Neural progenitor cell (in vitro differentiated cells): ENCODE results near the gene PBX1. TPM values are rescaled to one million over a fixed set of nuclear protein-coding genes. Genes with fewer than 3 reads are reported as not detected.

Experiments
- DNase-seq: peaks from one replicate; pipeline ENCODE4 v3.0.0-alpha.2; 2016; ENCODE audit warnings: low spot score
- H2AFZ ChIP-seq: fragments of 200-600 bp; sonication (generic); replicated peaks from 2 replicates; pipeline ENCODE4 v1.6.1; 2016; ENCODE audit warnings: antibody characterized with exemption
- H3F3A ChIP-seq: fragments of 200-600 bp; sonication (generic); 2 replicates; pipeline ENCODE4 v1.6.1; 2016; ENCODE audit warnings: antibody characterized with exemption, low read depth
- H3K27ac ChIP-seq: fragments of 200-600 bp; sonication (generic); 2 replicates; pipeline ENCODE4 v1.5.1; 2016; ENCODE audit warnings: mild to moderate bottlenecking
- H3K27me3 ChIP-seq: fragments of 200-600 bp; sonication (generic); 2 replicates; pipeline ENCODE4 v1.6.1; 2016; ENCODE audit warnings: mild to moderate bottlenecking, moderate library complexity
- H3K36me3 ChIP-seq: fragments of 200-600 bp; sonication (generic); 2 replicates; pipeline ENCODE4 v1.5.1; 2016
- H3K4me1 ChIP-seq: fragments of 200-600 bp; sonication (generic); 2 replicates; pipeline ENCODE4 v1.6.1; 2016; ENCODE audit warnings: mixed run types
- H3K4me2 ChIP-seq: fragments of 200-600 bp; sonication (generic); 2 replicates; pipeline ENCODE4 v1.6.1; 2016
- H3K4me3 ChIP-seq: fragments of 200-600 bp; sonication (generic); 2 replicates; pipeline ENCODE4 v1.5.1; 2016
- H3K79me2 ChIP-seq: fragments of 200-600 bp; sonication (generic); 2 replicates; pipeline ENCODE4 v1.6.1; 2016; ENCODE audit warnings: low read depth
- H3K9ac ChIP-seq: fragments of 200-600 bp; sonication (generic); 2 replicates; pipeline ENCODE4 v1.6.1; 2016
- H3K9me3 ChIP-seq: fragments of 200-600 bp; sonication (generic); 2 replicates; pipeline ENCODE4 v1.5.1; 2016; ENCODE audit warnings: low read depth
- H4K20me1 ChIP-seq: fragments of 200-600 bp; sonication (generic); 2 replicates; pipeline ENCODE4 v1.6.1; 2016; ENCODE audit warnings: low read depth
- H3K27ac Mint-ChIP-seq: 3 replicates; pipeline ENCODE4 v1.8.0; 2021; ENCODE audit warnings: mixed read lengths
- H3K27me3 Mint-ChIP-seq: 2 replicates; pipeline ENCODE4 v1.8.0; 2022; ENCODE audit warnings: low read depth, mild to moderate bottlenecking, inconsistent platforms, moderate library complexity, mixed read lengths; ENCODE audit not compliant: insufficient read depth
- H3K36me3 Mint-ChIP-seq: 3 replicates; pipeline ENCODE4 v1.8.0; 2021; ENCODE audit warnings: mixed read lengths
- H3K4me1 Mint-ChIP-seq: 3 replicates; pipeline ENCODE4 v1.8.0; 2021; ENCODE audit warnings: mixed read lengths
- H3K4me3 Mint-ChIP-seq: 3 replicates; pipeline ENCODE4 v1.8.0; 2021; ENCODE audit warnings: mild to moderate bottlenecking, moderate library complexity, mixed read lengths
- H3K9me3 Mint-ChIP-seq: 3 replicates; pipeline ENCODE4 v1.8.0; 2020; ENCODE audit warnings: mixed read lengths
- CTCF ChIP-seq: fragments of 200-600 bp; sonication (generic); IDR thresholded peaks from 2 replicates; pipeline ENCODE4 v1.5.1; 2017; ENCODE audit warnings: antibody characterized with exemption, mild to moderate bottlenecking
- EZH2 ChIP-seq: fragments of 200-600 bp; sonication (generic); IDR thresholded peaks from 2 replicates; pipeline ENCODE4 v1.6.1; 2017; ENCODE audit warnings: antibody characterized with exemption, mild to moderate bottlenecking, moderate library complexity
- EZH2phosphoT487 ChIP-seq: fragments of 200-600 bp; sonication (generic); IDR thresholded peaks from 2 replicates; pipeline ENCODE4 v1.6.1; 2017; ENCODE audit warnings: antibody characterized with exemption
- total RNA-seq: library from RNA; depleted of rRNA; stranded (reverse); fragments of >200 nt; gene quantifications from 2 replicates; pipeline ENCODE4 v1.2.3, GENCODE V29; 2015; ENCODE audit warnings: low replicate concordance

The PBX1 gene
- total RNA-seq, 1 donor from 2014 or later: 91.1 TPM

GRCh38 chr1:164780111-164780812 lies 221.3 kb downstream of the PBX1 start:
- peaks cover 74% of the 10 kb centered on the region for H4K20me1 ChIP-seq
- no peaks in the 10 kb centered on the region for H3K9me3 ChIP-seq
- Mint-ChIP-seq H3K27ac (peak overlapping the region; percentile 25), H3K36me3 (peaks cover 19% of the 10 kb centered on the region), H3K4me1 (peaks cover 34% of the 10 kb centered on the region), H3K9me3 (peaks cover 8% of the 10 kb centered on the region), H3K4me3 (no peak overlapping the region), H3K27me3 (no peaks in the 10 kb centered on the region)
- H3K4me1 ChIP-seq: no peaks in the 10 kb centered on the region
- no peaks in the 10 kb centered on the region for H3K36me3 ChIP-seq
- H3F3A ChIP-seq: no peaks in the 10 kb centered on the region
- TF ChIP-seq CTCF (no peak), EZH2phosphoT487 (no peak), EZH2 (no peak)
- no peak overlapping the region for H3K27ac ChIP-seq
- H3K27me3 ChIP-seq: no peaks in the 10 kb centered on the region
- no peak for DNase-seq
- no peak overlapping the region for H3K4me3 ChIP-seq
- no peak overlapping the region for H3K9ac ChIP-seq
- peaks cover 74% of the 10 kb centered on the region for H3K79me2 ChIP-seq
- no peak overlapping the region for H2AFZ ChIP-seq
- no peak overlapping the region for H3K4me2 ChIP-seq

GRCh38 chr1:164780863-164781262 lies 221.9 kb downstream of the PBX1 start:
- no peak for TF ChIP-seq EZH2phosphoT487
- H3K27me3 ChIP-seq: no peaks in the 10 kb centered on the region
- Mint-ChIP-seq H3K4me3 (no peak overlapping the region), H3K27me3 (no peaks in the 10 kb centered on the region), H3K9me3 (peaks cover 8% of the 10 kb centered on the region), H3K4me1 (peaks cover 36% of the 10 kb centered on the region), H3K27ac (peak overlapping the region; percentile 33), H3K36me3 (peaks cover 19% of the 10 kb centered on the region)
- H3K4me2 ChIP-seq: no peak overlapping the region
- H3K79me2 ChIP-seq: peaks cover 68% of the 10 kb centered on the region
- no peak overlapping the region for H3K4me3 ChIP-seq
- no peaks in the 10 kb centered on the region for H3F3A ChIP-seq
- no peak overlapping the region for H3K27ac ChIP-seq
- no peaks in the 10 kb centered on the region for H3K4me1 ChIP-seq
- no peak for DNase-seq
- H4K20me1 ChIP-seq: peaks cover 74% of the 10 kb centered on the region
- H2AFZ ChIP-seq: no peak overlapping the region
- no peaks in the 10 kb centered on the region for H3K9me3 ChIP-seq
- H3K9ac ChIP-seq: no peak overlapping the region
- H3K36me3 ChIP-seq: no peaks in the 10 kb centered on the region

- H3K27ac Mint-ChIP-seq: no peak overlapping the region
- Histone ChIP-seq H2AFZ (no peak overlapping the region), H3F3A (peaks cover 10% of the 10 kb centered on the region), H3K4me3 (no peak overlapping the region), H3K4me1 (peaks cover 8% of the 10 kb centered on the region), H3K9me3 (no peaks in the 10 kb centered on the region), H3K27me3 (no peaks in the 10 kb centered on the region), H3K36me3 (no peaks in the 10 kb centered on the region), H3K4me2 (no peak overlapping the region), H3K9ac (no peak overlapping the region), H4K20me1 (peaks cover 77% of the 10 kb centered on the region), H3K27ac (no peak overlapping the region), H3K79me2 (peaks cover 68% of the 10 kb centered on the region)
- no peak for DNase-seq
- H3K9me3 Mint-ChIP-seq: peaks cover 8% of the 10 kb centered on the region
- H3K4me3 Mint-ChIP-seq: no peak overlapping the region
- peaks cover 19% of the 10 kb centered on the region for H3K36me3 Mint-ChIP-seq
- TF ChIP-seq CTCF (no peak), EZH2phosphoT487 (no peak), EZH2 (no peak)
- H3K4me1 Mint-ChIP-seq: peaks cover 42% of the 10 kb centered on the region
- H3K27me3 Mint-ChIP-seq: no peaks in the 10 kb centered on the region
These were observed 223.0 kb downstream of the PBX1 start for GRCh38 chr1:164781972-164782371.

- H2AFZ ChIP-seq: no peak overlapping the region
These were observed 225.0 kb downstream of the PBX1 start for GRCh38 chr1:164783778-164784555.

More at GRCh38 chr1:164783778-164784555, 225.0 kb downstream of the PBX1 start:
- Mint-ChIP-seq H3K36me3 (peaks cover 19% of the 10 kb centered on the region), H3K9me3 (peaks cover 8% of the 10 kb centered on the region), H3K4me3 (no peak overlapping the region), H3K27ac (no peak overlapping the region), H3K4me1 (peaks cover 57% of the 10 kb centered on the region), H3K27me3 (peaks cover 6% of the 10 kb centered on the region)
- H3K27me3 ChIP-seq: no peaks in the 10 kb centered on the region
- H3K4me1 ChIP-seq: peaks cover 27% of the 10 kb centered on the region
- H3K27ac ChIP-seq: no peak overlapping the region
- H3K4me3 ChIP-seq: no peak overlapping the region
- no peaks in the 10 kb centered on the region for H3K9me3 ChIP-seq
- H3K9ac ChIP-seq: no peak overlapping the region
- TF ChIP-seq EZH2phosphoT487 (no peak), EZH2 (no peak), CTCF (no peak)
- peaks cover 13% of the 10 kb centered on the region for H3F3A ChIP-seq
- no peak overlapping the region for H3K4me2 ChIP-seq
- H4K20me1 ChIP-seq: peaks cover 80% of the 10 kb centered on the region
- DNase-seq: no peak
- peaks cover 69% of the 10 kb centered on the region for H3K79me2 ChIP-seq
- H3K36me3 ChIP-seq: no peaks in the 10 kb centered on the region
